ENCODE measurements around the gene CBFA2T3.
A peak's percentile ranks its signal among the peaks of the same experiment; 100 is the strongest.

The CBFA2T3 gene

DNA sequence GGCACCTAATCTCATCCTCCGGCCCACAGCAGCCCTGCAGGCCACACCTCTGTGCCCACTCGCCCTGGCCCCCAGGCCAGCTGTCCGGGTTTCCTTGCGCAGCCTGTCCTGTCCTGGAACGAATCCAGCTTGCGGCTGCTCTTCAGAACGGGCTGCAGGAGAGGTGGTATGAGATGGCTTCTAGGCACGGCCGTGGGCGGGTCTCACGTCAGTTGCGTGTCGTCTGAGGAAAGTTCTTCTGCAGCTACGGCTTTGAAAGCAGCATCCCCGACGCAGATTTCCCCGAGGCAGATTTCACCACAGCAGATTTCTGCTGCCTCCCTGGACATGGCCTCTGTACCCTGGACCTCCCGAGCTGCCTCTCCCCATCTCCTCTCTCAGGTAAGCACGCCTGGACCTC, 138.4 kb downstream of the CBFA2T3 start:
- TF ChIP-seq CTCF (IDR thresholded peaks at IDR 0.05): no peak
- no peak for DNase-seq
- no peak overlapping the region for H3K27ac ChIP-seq
- H3K36me3 ChIP-seq: peaks cover 25 to 85% (median 66%) of the 10 kb centered on the region in 3 donors
- no peaks in the 10 kb centered on the region for H3K27me3 ChIP-seq
- no peaks in the 10 kb centered on the region for H3K4me1 ChIP-seq
- intact Hi-C loops (cut with DNase I; ENCODE audit: low total_unique reads): no loop called here
- no peaks in the 10 kb centered on the region for H3K9me3 ChIP-seq
- no peak overlapping the region for H3K4me3 ChIP-seq

- no peak overlapping the region for H3K4me3 ChIP-seq
- H3K27me3 ChIP-seq: no peaks in the 10 kb centered on the region
- H3K4me1 ChIP-seq: no peaks in the 10 kb centered on the region
- intact Hi-C loops (cut with DNase I; ENCODE audit: low total_unique reads): no loop called here
- TF ChIP-seq CTCF (IDR thresholded peaks at IDR 0.05): no peak
- no peak for DNase-seq
- H3K9me3 ChIP-seq: no peaks in the 10 kb centered on the region
- no peak overlapping the region for H3K27ac ChIP-seq
- peaks cover 25 to 77% (median 63%) of the 10 kb centered on the region in 3 donors for H3K36me3 ChIP-seq
Measured at GRCh38 chr16:88837806-88838205, 139.2 kb downstream of the CBFA2T3 start.

DNA sequence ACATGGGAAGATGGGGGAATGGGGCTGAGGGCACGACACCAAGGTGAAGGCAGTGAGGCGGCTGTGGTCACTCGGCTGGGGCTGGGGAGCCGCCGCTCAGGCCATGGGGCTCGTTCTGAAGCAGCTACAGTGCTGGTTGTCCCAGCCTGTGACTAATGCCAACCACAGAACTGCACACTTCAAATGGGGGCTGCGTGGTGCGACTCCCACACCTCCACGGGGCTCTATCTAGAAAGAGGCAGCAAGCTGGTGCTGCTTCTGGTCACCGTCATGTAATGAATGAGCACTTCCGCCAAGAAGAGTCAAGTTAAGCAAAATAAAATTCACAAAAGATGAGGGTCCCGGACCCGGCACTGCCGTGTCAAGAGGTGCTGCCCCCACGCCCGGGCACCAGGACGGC, 140.2 kb downstream of the CBFA2T3 start:
- no peak for TF ChIP-seq CTCF (IDR thresholded peaks at IDR 0.05)
- H3K4me1 ChIP-seq: no peaks in the 10 kb centered on the region
- no peaks in the 10 kb centered on the region for H3K27me3 ChIP-seq
- peaks cover 25 to 74% (median 53%) of the 10 kb centered on the region in 3 donors for H3K36me3 ChIP-seq
- DNase-seq: no peak
- no peak overlapping the region for H3K4me3 ChIP-seq
- no peak overlapping the region for H3K27ac ChIP-seq
- H3K9me3 ChIP-seq: no peaks in the 10 kb centered on the region
- intact Hi-C loops (cut with DNase I; ENCODE audit: low total_unique reads): no loop called here

DNA sequence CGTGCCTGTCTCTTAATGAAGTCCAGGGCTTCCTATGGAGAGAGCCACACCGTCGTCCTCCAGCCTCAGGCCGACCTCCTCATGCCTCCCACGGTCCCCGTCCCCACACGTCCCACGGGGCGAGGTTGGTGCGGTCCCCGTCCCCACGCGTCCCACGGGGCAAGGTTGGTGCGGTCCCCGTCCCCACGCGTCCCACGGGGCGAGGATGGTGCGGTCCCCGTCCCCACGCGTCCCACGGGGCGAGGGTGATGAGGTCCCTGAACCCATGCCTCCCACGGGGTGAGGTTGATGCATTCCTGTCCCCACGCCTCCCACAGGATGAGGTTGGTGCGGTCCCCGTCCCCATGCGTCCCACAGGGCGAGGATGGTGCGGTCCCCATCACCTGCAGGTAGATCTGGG, 141.2 kb downstream of the CBFA2T3 start:
- no peak for DNase-seq
- Histone ChIP-seq H3K27ac (no peak overlapping the region), H3K4me1 (no peaks in the 10 kb centered on the region), H3K9me3 (no peaks in the 10 kb centered on the region), H3K4me3 (no peak overlapping the region), H3K36me3 (peaks cover 24 to 69% (median 47%) of the 10 kb centered on the region in 3 donors), H3K27me3 (no peaks in the 10 kb centered on the region)
- intact Hi-C loops (cut with DNase I; ENCODE audit: low total_unique reads): no loop called here
- no peak for TF ChIP-seq CTCF (IDR thresholded peaks at IDR 0.05)

DNA sequence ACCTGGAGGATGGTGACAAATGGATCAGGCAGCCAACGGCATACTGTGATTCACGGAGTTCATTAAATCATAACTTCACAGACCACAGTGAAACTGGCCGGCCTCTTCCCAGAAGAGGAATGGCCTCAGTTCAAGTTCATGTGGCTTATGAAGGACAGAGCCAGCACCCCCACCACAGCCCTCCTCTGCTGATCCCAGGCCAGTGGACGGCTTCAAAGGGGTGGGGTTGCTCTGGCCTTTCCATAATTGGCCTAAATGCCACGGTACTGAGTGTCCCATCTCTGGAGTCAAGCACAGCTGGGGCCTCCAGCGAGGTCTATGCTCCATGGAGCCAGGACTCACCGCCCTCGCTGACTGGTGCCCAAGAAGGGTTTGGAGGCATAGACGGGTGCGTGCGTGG, 141.6 kb downstream of the CBFA2T3 start:
- Histone ChIP-seq H3K4me1 (no peaks in the 10 kb centered on the region), H3K4me3 (no peak overlapping the region), H3K36me3 (peaks cover 19 to 69% (median 47%) of the 10 kb centered on the region in 3 donors), H3K27ac (no peak overlapping the region), H3K27me3 (no peaks in the 10 kb centered on the region), H3K9me3 (no peaks in the 10 kb centered on the region)
- peak; percentile 80 to 83 for DNase-seq
- no peak for TF ChIP-seq CTCF (IDR thresholded peaks at IDR 0.05)
- intact Hi-C loops (cut with DNase I; ENCODE audit: low total_unique reads): no loop called here

DNA sequence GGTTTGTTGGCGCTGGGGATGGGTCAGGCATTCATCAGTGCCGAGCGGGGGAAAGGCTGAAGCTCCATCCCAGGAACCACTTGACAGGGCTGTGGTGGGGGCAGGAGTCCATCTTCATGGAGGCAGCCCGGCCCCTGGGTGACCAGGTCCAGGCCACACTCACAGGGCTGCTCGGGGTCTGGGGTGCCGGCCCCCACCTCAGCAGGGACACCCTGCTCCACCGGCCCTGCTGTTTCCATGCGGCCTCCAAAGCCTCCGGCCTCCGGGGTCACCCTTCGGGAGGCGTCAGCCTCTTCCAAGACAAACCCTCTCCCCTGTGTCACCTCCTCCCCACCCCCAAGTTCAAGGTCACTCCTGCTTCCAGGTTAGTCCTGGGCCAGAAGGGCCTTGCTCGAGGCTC, 142.3 kb downstream of the CBFA2T3 start:
- no peak for DNase-seq
- Histone ChIP-seq H3K9me3 (no peaks in the 10 kb centered on the region), H3K4me3 (no peak overlapping the region), H3K4me1 (no peaks in the 10 kb centered on the region), H3K27me3 (no peaks in the 10 kb centered on the region), H3K27ac (no peak overlapping the region), H3K36me3 (peaks cover 12 to 69% (median 42%) of the 10 kb centered on the region in 3 donors)
- no peak for TF ChIP-seq CTCF (IDR thresholded peaks at IDR 0.05)
- intact Hi-C loops (cut with DNase I; ENCODE audit: low total_unique reads): no loop called here
